Prostate gland (tissue), 2 donors: ENCODE results near the gene ECE1. TPM values are rescaled to one million over a fixed set of nuclear protein-coding genes. Genes with fewer than 3 reads are reported as not detected.
A peak's percentile ranks its signal among the peaks of the same experiment; 100 is the strongest.
"Not testable (repeated sequence)": the region's sequence is repeated elsewhere in the genome, so short reads cannot be mapped to it uniquely, and the experiment has no call there.

Source experiments
- DNase-seq: peaks from one replicate; pipeline ENCODE4 v3.0.0-alpha.2; 2019; ENCODE audit warnings: low spot score
- H3K27ac ChIP-seq, 2 donors: fragments of 200-600 bp; sonication (generic); 2 replicates each; pipeline ENCODE4 v1.5.1; 2017 to 2019
- H3K27me3 ChIP-seq: fragments of 200-600 bp; sonication (generic); replicated peaks from 2 replicates; pipeline ENCODE4 v1.5.1; 2019; ENCODE audit not compliant: insufficient read depth
- H3K36me3 ChIP-seq, 2 donors: fragments of 200-600 bp; sonication (generic); 1 replicate in 1 of 2; 2 replicates in 1 of 2; pipeline versions ENCODE4 v1.5.1 to v1.8.1; 2017 to 2019
- H3K4me1 ChIP-seq: fragments of 200-600 bp; sonication (generic); replicated peaks from 2 replicates; pipeline ENCODE4 v1.5.1; 2019
- H3K4me3 ChIP-seq, 2 donors: fragments of 200-600 bp; sonication (generic); 2 replicates each; pipeline ENCODE4 v1.5.1; 2017 to 2019
- H3K9me3 ChIP-seq: fragments of 200-600 bp; sonication (generic); 2 replicates; pipeline ENCODE4 v1.5.1; 2017
- POLR2A ChIP-seq: fragments of 450-650 bp; IDR thresholded peaks from one replicate; pipeline ENCODE4 v1.6.1; 2016; ENCODE audit warnings: antibody characterized with exemption, mild to moderate bottlenecking
- POLR2AphosphoS5 ChIP-seq: sonication (generic); formaldehyde crosslinking; IDR thresholded peaks from one replicate; pipeline ENCODE4 v1.6.1; 2017; ENCODE audit warnings: antibody characterized with exemption
- WGBS: methylation state at CpG from one replicate; pipeline ENCODE4 v1.1.5; 2018; 5-methylcytosine and 5-hydroxymethylcytosine counted together
- intact Hi-C: fragments of 100-400 bp; cut with DNase I; formaldehyde crosslinking; loops from one replicate; pipeline ENCODE4 v1.14.2; 2022
- total RNA-seq, 2 donors: library from RNA; depleted of rRNA; stranded (reverse); fragments of >200 nt; gene quantifications; one replicate each; pipeline ENCODE4 v1.1.0, GENCODE V29; 2016
- TF ChIP-seq, protein P1 (sequence below), 4 experiments: fragments of 200-600 bp in 2 of 4; fragments of 450-650 bp in 2 of 4; sonication (generic) in 2 of 4; IDR thresholded peaks; 1 replicate in 3 of 4; 2 replicates in 1 of 4; pipeline ENCODE4 v1.5.1; 2016 to 2019; ENCODE audit warnings: antibody characterized with exemption in 4 of 4, mild to moderate bottlenecking in 2 of 4, moderate library complexity in 2 of 4

ECE1 gene
- total RNA-seq, 2 donors from 2014 or later: 113 to 146 TPM

DNA sequence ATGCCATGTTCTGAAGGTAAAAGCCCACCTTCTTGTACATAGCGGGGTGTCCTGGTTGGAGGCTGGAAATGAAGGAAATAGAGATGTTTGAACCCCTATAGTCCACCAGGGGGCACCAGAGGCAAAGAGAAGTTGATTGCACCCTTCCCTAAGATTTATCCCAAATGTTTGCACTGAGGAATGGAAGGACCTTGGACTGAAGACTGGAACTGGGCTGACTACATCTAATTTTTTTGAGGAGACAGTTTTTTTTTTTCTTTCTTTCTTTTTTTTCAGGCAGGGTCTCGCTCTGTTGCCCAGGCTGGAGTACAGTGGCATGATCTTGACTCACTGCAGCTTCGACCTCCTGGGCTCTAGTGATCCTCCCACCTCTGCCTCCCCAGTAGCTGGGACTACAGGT lies 58.2 kb downstream of the ECE1 start:
- Histone ChIP-seq H3K36me3 (peaks cover 5 to 19% of the 10 kb centered on the region in 2 donors), H3K4me3 (no peak overlapping the region), H3K27me3 (no peaks in the 10 kb centered on the region), H3K9me3 (no peaks in the 10 kb centered on the region), H3K4me1 (no peaks in the 10 kb centered on the region), H3K27ac (no peak overlapping the region)
- peak; percentile 58 for DNase-seq
- WGBS: 79% methylated on average over 3 of the region's 3 CpGs
- intact Hi-C loops: loop anchor here (2.0 to 10.0 kb wide), 2 partner anchors 137 to 433 kb away; partner anchors contain the start of gene RAP1GAP
- TF ChIP-seq, protein P1, sequence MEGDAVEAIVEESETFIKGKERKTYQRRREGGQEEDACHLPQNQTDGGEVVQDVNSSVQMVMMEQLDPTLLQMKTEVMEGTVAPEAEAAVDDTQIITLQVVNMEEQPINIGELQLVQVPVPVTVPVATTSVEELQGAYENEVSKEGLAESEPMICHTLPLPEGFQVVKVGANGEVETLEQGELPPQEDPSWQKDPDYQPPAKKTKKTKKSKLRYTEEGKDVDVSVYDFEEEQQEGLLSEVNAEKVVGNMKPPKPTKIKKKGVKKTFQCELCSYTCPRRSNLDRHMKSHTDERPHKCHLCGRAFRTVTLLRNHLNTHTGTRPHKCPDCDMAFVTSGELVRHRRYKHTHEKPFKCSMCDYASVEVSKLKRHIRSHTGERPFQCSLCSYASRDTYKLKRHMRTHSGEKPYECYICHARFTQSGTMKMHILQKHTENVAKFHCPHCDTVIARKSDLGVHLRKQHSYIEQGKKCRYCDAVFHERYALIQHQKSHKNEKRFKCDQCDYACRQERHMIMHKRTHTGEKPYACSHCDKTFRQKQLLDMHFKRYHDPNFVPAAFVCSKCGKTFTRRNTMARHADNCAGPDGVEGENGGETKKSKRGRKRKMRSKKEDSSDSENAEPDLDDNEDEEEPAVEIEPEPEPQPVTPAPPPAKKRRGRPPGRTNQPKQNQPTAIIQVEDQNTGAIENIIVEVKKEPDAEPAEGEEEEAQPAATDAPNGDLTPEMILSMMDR (IDR thresholded peaks at IDR 0.05): peak; percentile 58 to 84 (median 82)
- TF ChIP-seq POLR2AphosphoS5 (peak; percentile 49), POLR2A (no peak)

DNA sequence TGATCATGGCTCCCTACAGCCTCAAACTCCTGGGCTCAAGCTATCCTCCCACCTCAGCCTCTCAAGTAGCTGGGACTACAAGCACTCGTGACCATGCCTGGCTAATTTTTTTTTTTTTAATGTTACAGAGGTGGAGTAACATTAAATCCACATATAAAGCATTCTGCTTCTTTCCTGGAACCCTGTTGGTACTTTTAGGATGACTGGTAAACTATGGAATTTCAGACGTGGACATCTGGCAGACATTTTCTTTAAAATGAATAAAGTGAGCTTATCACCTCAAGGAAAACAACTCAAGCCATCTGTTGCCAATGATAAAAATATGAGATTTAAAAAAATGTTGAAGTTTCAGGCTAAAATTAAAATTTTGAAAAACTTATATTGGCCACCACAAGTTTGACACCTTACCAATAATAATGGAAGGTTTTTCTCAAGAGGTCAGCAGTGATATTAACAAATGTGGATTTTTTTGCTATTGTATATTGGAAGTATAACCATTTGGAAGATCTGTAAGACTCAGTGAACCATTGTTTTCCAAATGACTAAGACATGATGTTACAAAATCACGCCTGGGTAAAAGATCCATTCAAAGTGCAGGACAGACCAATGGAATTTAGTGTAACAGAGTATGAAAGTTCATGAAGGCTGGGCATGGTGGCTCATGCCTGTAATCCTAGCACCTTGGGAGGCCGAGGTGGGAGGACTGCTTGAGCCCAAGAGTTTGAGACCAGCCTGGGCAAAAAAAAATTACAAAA lies 60.8 kb downstream of the ECE1 start:
- Histone ChIP-seq H3K27me3 (no peaks in the 10 kb centered on the region), H3K36me3 (peaks cover 14 to 27% of the 10 kb centered on the region in 2 donors), H3K4me3 (no peak overlapping the region), H3K27ac (no peak overlapping the region), H3K4me1 (no peaks in the 10 kb centered on the region), H3K9me3 (no peaks in the 10 kb centered on the region)
- TF ChIP-seq POLR2A (no peak), POLR2AphosphoS5 (no peak)
- WGBS: 91% methylated on average over 4 of the region's 4 CpGs
- intact Hi-C loops: no loop called here
- no peak for DNase-seq

DNA sequence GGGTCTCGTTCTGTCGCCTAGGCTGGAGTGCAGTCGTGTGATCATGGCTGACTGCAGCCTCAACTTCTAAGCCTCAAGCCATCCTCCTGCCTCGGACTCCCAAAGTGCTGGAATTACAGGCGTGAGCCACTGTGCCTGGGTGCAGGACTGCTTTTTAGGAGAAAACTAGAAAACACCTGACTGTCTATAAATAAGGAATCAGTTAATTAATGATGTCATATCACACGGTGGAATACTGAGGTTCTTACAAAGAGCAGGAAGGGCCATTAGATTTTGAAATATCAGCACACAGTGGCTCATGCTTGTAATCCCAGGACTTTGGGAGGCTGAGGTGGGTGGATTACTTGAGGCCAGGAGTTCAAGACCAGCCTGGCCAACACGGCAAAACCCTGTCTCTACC lies 62.0 kb downstream of the ECE1 start:
- H3K27me3 ChIP-seq, H3K9me3 ChIP-seq, intact Hi-C loops, H3K4me1 ChIP-seq, H3K27ac ChIP-seq, H3K4me3 ChIP-seq, DNase-seq: not testable (repeated sequence)
- H3K36me3 ChIP-seq: peaks cover 11 to 27% of the 10 kb centered on the region in 2 donors
- WGBS: 91% methylated on average over 7 of the region's 7 CpGs

DNA sequence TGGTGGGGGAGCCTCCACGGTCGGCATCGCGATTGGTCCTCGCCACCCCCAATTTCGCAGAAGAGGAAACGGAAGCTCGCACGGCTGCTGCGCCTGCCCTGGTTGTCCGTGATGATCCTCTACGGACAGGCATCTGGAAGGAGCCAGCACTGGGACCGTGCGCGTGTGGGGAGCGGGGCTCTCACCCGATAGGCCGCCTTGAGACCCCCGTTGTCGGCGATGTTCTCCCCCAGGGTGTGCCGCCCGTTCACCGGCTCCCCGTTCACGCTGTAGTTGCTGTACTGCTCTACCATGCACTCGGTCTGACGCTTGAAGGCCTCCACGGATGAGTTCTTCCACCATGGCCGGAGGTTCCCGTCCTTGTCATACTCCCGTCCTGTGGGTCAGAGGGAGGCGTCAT lies 65.2 kb downstream of the ECE1 start:
- intact Hi-C loops: no loop called here
- Histone ChIP-seq H3K36me3 (peaks cover 11 to 27% of the 10 kb centered on the region in 2 donors), H3K4me3 (no peak overlapping the region), H3K4me1 (no peaks in the 10 kb centered on the region), H3K9me3 (no peaks in the 10 kb centered on the region), H3K27ac (no peak overlapping the region), H3K27me3 (no peaks in the 10 kb centered on the region)
- 96% methylated on average over 32 of the region's 33 CpGs for WGBS
- no peak for DNase-seq
- TF ChIP-seq POLR2AphosphoS5: no peak
- TF ChIP-seq POLR2A: no peak
- TF ChIP-seq, protein P1 (IDR thresholded peaks at IDR 0.05): no peak

DNA sequence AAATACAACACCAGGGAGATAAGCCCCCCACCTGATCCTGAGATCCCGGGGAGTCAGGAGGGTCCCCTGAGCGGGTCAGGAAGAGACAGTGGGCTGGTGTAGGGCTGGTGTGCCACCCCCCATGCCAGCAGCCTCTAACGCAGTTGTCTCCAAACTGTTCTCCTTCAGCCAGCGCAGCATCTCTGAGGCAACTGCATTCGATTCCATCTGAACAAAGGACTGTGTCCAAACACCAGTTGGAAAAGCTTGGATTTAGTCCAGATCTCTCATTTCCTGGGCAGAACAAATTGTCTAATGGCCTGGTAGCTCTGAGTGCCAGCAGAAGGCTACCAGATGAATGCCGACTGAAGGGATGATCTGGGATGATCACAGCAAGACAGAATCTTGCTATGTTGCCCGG lies 69.4 kb downstream of the ECE1 start:
- H3K27ac ChIP-seq: no peak overlapping the region
- H3K9me3 ChIP-seq: no peaks in the 10 kb centered on the region
- no peaks in the 10 kb centered on the region for H3K27me3 ChIP-seq
- H3K36me3 ChIP-seq: peaks cover 8 to 13% of the 10 kb centered on the region in 2 donors
- H3K4me1 ChIP-seq: no peaks in the 10 kb centered on the region
- intact Hi-C loops: no loop called here
- no peak for DNase-seq
- H3K4me3 ChIP-seq: no peak overlapping the region
- WGBS: 50% methylated on average over 7 of the region's 7 CpGs
- TF ChIP-seq, protein P1 (IDR thresholded peaks at IDR 0.05): no peak
- no peak for TF ChIP-seq POLR2A

DNA sequence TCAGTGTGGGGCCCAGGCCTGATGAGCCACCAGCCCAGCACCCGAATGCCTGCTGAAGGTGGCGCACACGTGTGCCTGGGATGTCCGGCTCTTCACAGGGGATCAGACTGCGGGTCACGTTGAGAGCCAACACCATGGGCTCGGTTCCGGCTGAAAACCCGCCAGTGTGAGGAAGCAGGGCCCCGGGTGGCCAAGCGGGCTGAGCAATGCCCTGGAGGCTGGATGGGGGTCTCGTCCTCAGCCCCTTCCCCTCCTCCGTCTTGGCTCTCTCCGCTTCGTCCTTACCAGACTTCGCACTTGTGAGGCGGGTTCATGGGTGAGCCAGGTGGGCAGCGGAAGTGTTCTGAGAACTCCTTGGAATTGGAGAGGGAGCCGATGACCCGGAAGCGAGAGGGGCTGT lies 70.6 kb downstream of the ECE1 start:
- DNase-seq: no peak
- Histone ChIP-seq H3K9me3 (no peaks in the 10 kb centered on the region), H3K27me3 (no peaks in the 10 kb centered on the region), H3K36me3 (peaks cover 3 to 6% of the 10 kb centered on the region in 2 donors), H3K27ac (no peak overlapping the region), H3K4me3 (no peak overlapping the region), H3K4me1 (no peaks in the 10 kb centered on the region)
- 90% methylated on average over 21 of the region's 21 CpGs for WGBS
- intact Hi-C loops: no loop called here
- TF ChIP-seq, protein P1 (IDR thresholded peaks at IDR 0.05): no peak
- no peak for TF ChIP-seq POLR2AphosphoS5
- TF ChIP-seq POLR2A: no peak
